Measurements from ENCODE around the gene RHBDF2.

- no peak for TF ChIP-seq EZH2 (IDR thresholded peaks at IDR 0.05; ENCODE audit: low read length)
- TF ChIP-seq, protein P1, sequence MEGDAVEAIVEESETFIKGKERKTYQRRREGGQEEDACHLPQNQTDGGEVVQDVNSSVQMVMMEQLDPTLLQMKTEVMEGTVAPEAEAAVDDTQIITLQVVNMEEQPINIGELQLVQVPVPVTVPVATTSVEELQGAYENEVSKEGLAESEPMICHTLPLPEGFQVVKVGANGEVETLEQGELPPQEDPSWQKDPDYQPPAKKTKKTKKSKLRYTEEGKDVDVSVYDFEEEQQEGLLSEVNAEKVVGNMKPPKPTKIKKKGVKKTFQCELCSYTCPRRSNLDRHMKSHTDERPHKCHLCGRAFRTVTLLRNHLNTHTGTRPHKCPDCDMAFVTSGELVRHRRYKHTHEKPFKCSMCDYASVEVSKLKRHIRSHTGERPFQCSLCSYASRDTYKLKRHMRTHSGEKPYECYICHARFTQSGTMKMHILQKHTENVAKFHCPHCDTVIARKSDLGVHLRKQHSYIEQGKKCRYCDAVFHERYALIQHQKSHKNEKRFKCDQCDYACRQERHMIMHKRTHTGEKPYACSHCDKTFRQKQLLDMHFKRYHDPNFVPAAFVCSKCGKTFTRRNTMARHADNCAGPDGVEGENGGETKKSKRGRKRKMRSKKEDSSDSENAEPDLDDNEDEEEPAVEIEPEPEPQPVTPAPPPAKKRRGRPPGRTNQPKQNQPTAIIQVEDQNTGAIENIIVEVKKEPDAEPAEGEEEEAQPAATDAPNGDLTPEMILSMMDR (optimal IDR thresholded peaks at IDR 0.05 in 1 of 3, IDR thresholded peaks at IDR 0.05 in 1 of 3, conservative IDR thresholded peaks at IDR 0.05 in 1 of 3; ENCODE audit: extremely low read depth in 1 of 3, insufficient read depth in 2 of 3, low read length in 3 of 3) = no peak
Observed at GRCh38 chr17:76467366-76467765, 33.9 kb downstream of the RHBDF2 start, which contains the start of gene AANAT.

Measured in keratinocyte (primary cell).